Activated CD8-positive, alpha-beta memory T cell treated with anti-CD3 and anti-CD28 coated beads, Interleukin-2, amount 50 U/mL, for 48 hours (primary cell): ENCODE data around the gene LAMA5.

Experiments
- DNase-seq: peaks from one replicate; pipeline ENCODE4 v3.0.0-alpha.2; 2020

The LAMA5 gene

GRCh38 chr20:62301111-62301668 lies 65.9 kb downstream of the LAMA5 start:
- no peak for DNase-seq

GRCh38 chr20:62300319-62300718 lies 66.8 kb downstream of the LAMA5 start:
- no peak for DNase-seq

GRCh38 chr20:62299666-62300236 lies 67.4 kb downstream of the LAMA5 start:
- DNase-seq = no peak

GRCh38 chr20:62298577-62299249 lies 68.4 kb downstream of the LAMA5 start:
- DNase-seq = no peak

GRCh38 chr20:62297449-62298227 lies 69.5 kb downstream of the LAMA5 start:
- no peak for DNase-seq

GRCh38 chr20:62296724-62297448 lies 70.2 kb downstream of the LAMA5 start:
- DNase-seq = no peak

- DNase-seq = no peak
These were observed 72.6 kb downstream of the LAMA5 start for GRCh38 chr20:62294516-62294915.

- DNase-seq = no peak
These were observed 73.2 kb downstream of the LAMA5 start for GRCh38 chr20:62293946-62294345.

GRCh38 chr20:62293111-62293784 lies 73.9 kb downstream of the LAMA5 start:
- no peak for DNase-seq

GRCh38 chr20:62292108-62292507 lies 75.0 kb downstream of the LAMA5 start:
- DNase-seq = no peak

- no peak for DNase-seq
These were observed 75.7 kb downstream of the LAMA5 start for GRCh38 chr20:62291251-62292066.

GRCh38 chr20:62289898-62290297 lies 77.2 kb downstream of the LAMA5 start:
- no peak for DNase-seq

GRCh38 chr20:62289131-62289530 lies 78.0 kb downstream of the LAMA5 start:
- DNase-seq = no peak

- no peak for DNase-seq
These were observed 78.5 kb downstream of the LAMA5 start for GRCh38 chr20:62288535-62289105.

GRCh38 chr20:62287759-62288534 lies 79.2 kb downstream of the LAMA5 start:
- DNase-seq = no peak

GRCh38 chr20:62287129-62287528 lies 80.0 kb downstream of the LAMA5 start:
- DNase-seq = no peak

GRCh38 chr20:62286493-62287064 lies 80.5 kb downstream of the LAMA5 start:
- DNase-seq = no peak

GRCh38 chr20:62285722-62286121 lies 81.4 kb downstream of the LAMA5 start:
- DNase-seq = no peak

GRCh38 chr20:62285151-62285550 lies 82.0 kb downstream of the LAMA5 start:
- no peak for DNase-seq

GRCh38 chr20:62284448-62284847 lies 82.7 kb downstream of the LAMA5 start:
- DNase-seq = no peak
